GM19025 (cell line): Measurements from ENCODE around the gene MTFR2.

Source experiments
- ATAC-seq: cut with Tn5 transposase; IDR thresholded peaks from one replicate; pipeline ENCODE4 v1.9.1; 2021; ENCODE audit warnings: mild to moderate bottlenecking, low read depth, moderate library complexity; ENCODE audit not compliant: unreplicated experiment

Gene MTFR2

GRCh38 chr6:136249811-136250685, at the start of gene MTFR2:
TSS of gene MTFR2 (minus strand) at chr6:136250311. CDS start at chr6:136249099, 1,212 bp downstream.
- ATAC-seq, result peak; percentile 98

- no peak for ATAC-seq
Observed at GRCh38 chr6:136294621-136295020, 44.5 kb upstream of the MTFR2 start.

- peak; percentile 15 for ATAC-seq
Observed at GRCh38 chr6:136290410-136291010, 40.4 kb upstream of the MTFR2 start.

GRCh38 chr6:136289579-136290409, 39.7 kb upstream of the MTFR2 start, which contains the start of gene BCLAF1:
TSS of gene BCLAF1 (minus strand) at chr6:136289846. CDS start at chr6:136279866, 9,980 bp downstream.
- ATAC-seq, result peak; percentile 92

GRCh38 chr6:136289327-136289578, 39.1 kb upstream of the MTFR2 start:
- ATAC-seq, result peak; percentile 18

GRCh38 chr6:136288566-136289326, 38.6 kb upstream of the MTFR2 start:
- ATAC-seq, result peak; percentile 28

- no peak for ATAC-seq
Observed at GRCh38 chr6:136284909-136285308, 34.8 kb upstream of the MTFR2 start.

GRCh38 chr6:136282906-136283305, 32.8 kb upstream of the MTFR2 start:
- ATAC-seq, result no peak

GRCh38 chr6:136280032-136280609, 30.0 kb upstream of the MTFR2 start:
- ATAC-seq, result no peak

GRCh38 chr6:136274062-136274461, 24.0 kb upstream of the MTFR2 start:
- no peak for ATAC-seq

- no peak for ATAC-seq
Observed at GRCh38 chr6:136265101-136265500, 15.0 kb upstream of the MTFR2 start.

- ATAC-seq, result no peak
Observed at GRCh38 chr6:136262940-136263339, 12.8 kb upstream of the MTFR2 start.

GRCh38 chr6:136254851-136255466, 4.8 kb upstream of the MTFR2 start:
- no peak for ATAC-seq

- no peak for ATAC-seq
Observed at GRCh38 chr6:136253734-136254133, 3.6 kb upstream of the MTFR2 start.

GRCh38 chr6:136252441-136252840, 2.3 kb upstream of the MTFR2 start:
- ATAC-seq, result no peak

GRCh38 chr6:136251394-136251793, 1.3 kb upstream of the MTFR2 start:
- ATAC-seq, result no peak

- no peak for ATAC-seq
Observed at GRCh38 chr6:136250686-136251008, 536 bp upstream of the MTFR2 start.

- no peak for ATAC-seq
Observed at GRCh38 chr6:136249336-136249735, 775 bp downstream of the MTFR2 start.

- no peak for ATAC-seq
Observed at GRCh38 chr6:136244061-136244616, 6.0 kb downstream of the MTFR2 start.
